SU-DHL-6 (cell line): Measurements from ENCODE around the gene ZNF516.

Experiments
- H2AFZ ChIP-seq: fragments of 200-600 bp; sonication (generic); 2 replicates; pipeline ENCODE4 v1.6.1; 2014; ENCODE audit warnings: low read depth, mild to moderate bottlenecking, moderate library complexity, mixed read lengths, antibody characterized with exemption, low read length; ENCODE audit not compliant: severe bottlenecking
- H3F3A ChIP-seq: fragments of 200-600 bp; shearing (Covaris generic); 2 replicates; pipeline ENCODE4 v1.6.0; 2016; ENCODE audit warnings: antibody characterized with exemption, mild to moderate bottlenecking; ENCODE audit not compliant: insufficient read depth
- H3K27ac ChIP-seq: fragments of 200-600 bp; sonication (generic); 2 replicates; pipeline ENCODE4 v1.5.1; 2016; ENCODE audit warnings: low read depth, mild to moderate bottlenecking, low read length, moderate library complexity, mixed read lengths
- H3K27me3 ChIP-seq: fragments of 200-600 bp; sonication (generic), shearing (Covaris generic); 2 replicates; pipeline ENCODE4 v1.6.0; 2014; ENCODE audit warnings: mild to moderate bottlenecking, low read length
- H3K36me3 ChIP-seq: fragments of 200-600 bp; sonication (generic); 2 replicates; pipeline ENCODE4 v1.6.1; 2014; ENCODE audit warnings: mild to moderate bottlenecking, low read length, mixed read lengths
- H3K4me2 ChIP-seq: fragments of 300-600, 200-600 bp; shearing (Covaris generic), sonication (generic); 2 replicates; pipeline ENCODE4 v1.6.0; 2014; ENCODE audit warnings: low read length, low read depth, mild to moderate bottlenecking; ENCODE audit not compliant: poor library complexity, severe bottlenecking
- H3K4me3 ChIP-seq: fragments of 200-600 bp; sonication (generic); 2 replicates; pipeline ENCODE4 v1.5.1; 2014; ENCODE audit warnings: antibody characterized with exemption, low read length, mild to moderate bottlenecking, mixed read lengths; ENCODE audit not compliant: insufficient read depth, poor library complexity, severe bottlenecking
- H3K79me2 ChIP-seq: fragments of 200-600 bp; sonication (generic); 2 replicates; pipeline ENCODE4 v1.6.1; 2014; ENCODE audit warnings: mild to moderate bottlenecking, low read length, moderate library complexity; ENCODE audit not compliant: insufficient read depth
- H3K9ac ChIP-seq: fragments of 200-600 bp; sonication (generic); 2 replicates; pipeline ENCODE4 v1.7.0; 2014; ENCODE audit warnings: mild to moderate bottlenecking, low read length
- H3K9me2 ChIP-seq: fragments of 200-600 bp; sonication (generic); replicated peaks from 2 replicates; pipeline ENCODE4 v1.6.1; 2014; ENCODE audit warnings: low read length; ENCODE audit not compliant: insufficient read depth
- H3K9me3 ChIP-seq: fragments of 200-600 bp; sonication (generic); 2 replicates; pipeline ENCODE4 v1.6.1; 2014; ENCODE audit warnings: low read length, mixed read lengths; ENCODE audit not compliant: insufficient read depth
- H4K20me1 ChIP-seq: fragments of 200-600 bp; sonication (generic); 2 replicates; pipeline ENCODE4 v1.6.1; 2014; ENCODE audit warnings: low read depth, mild to moderate bottlenecking, antibody characterized with exemption, low read length, moderate library complexity, mixed read lengths
- CTCF ChIP-seq: fragments of 200-600 bp; sonication (generic); IDR thresholded peaks from one replicate; pipeline ENCODE4 v1.5.1; 2017; ENCODE audit warnings: antibody characterized with exemption, mild to moderate bottlenecking, low read length, moderate library complexity; ENCODE audit not compliant: insufficient read depth, poor library complexity, severe bottlenecking
- EZH2phosphoT487 ChIP-seq: fragments of 200-600 bp; sonication (generic), shearing (Covaris generic); conservative IDR thresholded peaks from 2 replicates; pipeline ENCODE4 v1.6.1; 2018; ENCODE audit warnings: mild to moderate bottlenecking, antibody characterized with exemption, low read length, moderate library complexity, mixed read lengths

The ZNF516 gene

GRCh38 chr18:76506974-76507764, 12.1 kb upstream of the ZNF516 start:
- Histone ChIP-seq H3K79me2 (no peaks in the 10 kb centered on the region), H3K4me3 (no peak overlapping the region), H4K20me1 (no peaks in the 10 kb centered on the region), H3K27me3 (no peaks in the 10 kb centered on the region), H3K27ac (no peak overlapping the region), H3K9me3 (no peaks in the 10 kb centered on the region), H3F3A (no peaks in the 10 kb centered on the region), H3K9ac (no peak overlapping the region), H2AFZ (no peak overlapping the region), H3K9me2 (no peaks in the 10 kb centered on the region), H3K4me2 (no peak overlapping the region), H3K36me3 (no peaks in the 10 kb centered on the region)
- no peak for TF ChIP-seq CTCF
- no peak for TF ChIP-seq EZH2phosphoT487

DNA sequence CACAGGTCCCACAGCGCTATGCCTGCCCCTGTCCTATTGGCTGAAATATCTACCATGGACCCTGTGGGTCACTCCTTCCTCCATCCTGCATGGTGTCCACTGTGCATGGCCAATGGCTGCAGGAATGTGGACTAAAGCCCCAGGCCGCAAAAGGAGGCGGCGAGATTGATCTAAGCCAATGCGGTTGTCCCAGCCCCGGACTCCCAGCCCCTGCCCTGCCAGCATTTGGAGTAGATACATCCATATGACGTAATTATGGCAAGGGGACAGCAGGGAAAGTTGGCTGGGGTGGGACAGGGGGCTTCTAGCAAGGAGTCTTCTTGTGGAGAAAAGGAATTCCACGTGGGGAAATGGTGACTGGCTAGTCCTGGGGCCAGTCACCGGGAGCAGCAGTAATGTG, 11.4 kb upstream of the ZNF516 start:
- no peak for TF ChIP-seq EZH2phosphoT487
- TF ChIP-seq CTCF, result no peak
- no peaks in the 10 kb centered on the region for H3K9me3 ChIP-seq
- no peak overlapping the region for H3K9ac ChIP-seq
- H3K79me2 ChIP-seq, result no peaks in the 10 kb centered on the region
- no peaks in the 10 kb centered on the region for H4K20me1 ChIP-seq
- H3K4me2 ChIP-seq, result no peak overlapping the region
- H3F3A ChIP-seq, result no peaks in the 10 kb centered on the region
- H3K4me3 ChIP-seq, result no peak overlapping the region
- H3K36me3 ChIP-seq, result no peaks in the 10 kb centered on the region
- H2AFZ ChIP-seq, result no peak overlapping the region
- H3K9me2 ChIP-seq, result no peaks in the 10 kb centered on the region
- no peak overlapping the region for H3K27ac ChIP-seq
- H3K27me3 ChIP-seq, result no peaks in the 10 kb centered on the region

DNA sequence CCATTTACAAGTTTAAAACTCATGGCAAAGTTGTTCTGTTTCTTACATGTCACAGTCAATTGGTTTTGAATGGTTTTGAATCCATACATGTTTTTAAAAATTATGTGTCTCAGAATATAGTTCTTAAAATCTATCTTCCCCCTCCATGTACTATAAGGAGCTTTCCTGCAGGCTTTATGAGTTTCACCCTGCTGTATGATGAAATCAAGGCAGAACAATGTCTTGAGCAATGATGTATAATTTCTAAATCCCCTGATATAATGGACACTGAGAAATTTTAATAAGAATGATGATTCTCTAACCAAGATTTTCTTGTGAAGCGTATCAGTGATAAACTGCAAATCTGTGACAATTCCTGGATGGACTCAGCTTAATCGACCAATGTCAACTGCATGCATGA, 10.6 kb upstream of the ZNF516 start:
- Histone ChIP-seq H3K9me3 (no peaks in the 10 kb centered on the region), H3K9ac (no peak overlapping the region), H3K27me3 (no peaks in the 10 kb centered on the region), H3K4me3 (no peak overlapping the region), H3K9me2 (no peaks in the 10 kb centered on the region), H3K79me2 (no peaks in the 10 kb centered on the region), H3K36me3 (no peaks in the 10 kb centered on the region), H4K20me1 (no peaks in the 10 kb centered on the region), H3F3A (no peaks in the 10 kb centered on the region), H3K27ac (no peak overlapping the region), H2AFZ (no peak overlapping the region), H3K4me2 (no peak overlapping the region)
- TF ChIP-seq EZH2phosphoT487, result no peak
- no peak for TF ChIP-seq CTCF
